Osteoblast (primary cell): ENCODE results near the gene CDK5RAP2. TPM values are rescaled to one million over a fixed set of nuclear protein-coding genes. Genes with fewer than 3 reads are reported as not detected.
A peak's percentile ranks its signal among the peaks of the same experiment; 100 is the strongest.

Experiments
- DNase-seq: peaks from one replicate; pipeline ENCODE4 v3.0.0; 2011; ENCODE audit warnings: low spot score, mixed read lengths; ENCODE audit not compliant: insufficient read length; ENCODE audit errors: missing footprints
- H2AFZ ChIP-seq: 2 replicates; pipeline ENCODE4 v1.6.0; 2011; ENCODE audit warnings: mild to moderate bottlenecking, low read length
- H3K27ac ChIP-seq: 2 replicates; pipeline ENCODE4 v1.5.1; 2011; ENCODE audit warnings: mild to moderate bottlenecking, low read depth, low read length, moderate library complexity
- H3K27me3 ChIP-seq: 2 replicates; pipeline ENCODE4 v1.6.0; 2012; ENCODE audit warnings: mild to moderate bottlenecking, control low read depth, inconsistent platforms, low read length, moderate library complexity; ENCODE audit not compliant: insufficient read depth
- H3K36me3 ChIP-seq: 2 replicates; pipeline ENCODE4 v1.5.1; 2011; ENCODE audit warnings: mild to moderate bottlenecking, low read length, control low read depth, moderate library complexity; ENCODE audit not compliant: insufficient read depth
- H3K4me1 ChIP-seq: 2 replicates; pipeline ENCODE4 v1.5.1; 2011; ENCODE audit warnings: mild to moderate bottlenecking, low read length, control low read depth, moderate library complexity; ENCODE audit not compliant: insufficient read depth
- H3K4me2 ChIP-seq: 2 replicates; pipeline ENCODE4 v1.6.0; 2011; ENCODE audit warnings: mild to moderate bottlenecking, low read length; ENCODE audit not compliant: insufficient read depth
- H3K4me3 ChIP-seq: fragments of 200-600 bp; sonication (generic); 3 replicates; pipeline ENCODE4 v1.5.1; 2012; ENCODE audit warnings: mild to moderate bottlenecking, low read length, inconsistent platforms; ENCODE audit not compliant: insufficient read depth
- H3K79me2 ChIP-seq: 2 replicates; pipeline ENCODE4 v1.6.0; 2012; ENCODE audit warnings: mild to moderate bottlenecking, low read length, control low read depth, inconsistent platforms; ENCODE audit not compliant: insufficient read depth
- H3K9me3 ChIP-seq: 2 replicates; pipeline ENCODE4 v1.5.1; 2011; ENCODE audit warnings: low read depth, low read length, control low read depth
- H4K20me1 ChIP-seq: 2 replicates; pipeline ENCODE4 v1.6.0; 2012; ENCODE audit warnings: mild to moderate bottlenecking, low read length, control low read depth; ENCODE audit not compliant: insufficient read depth
- CTCF ChIP-seq: IDR thresholded peaks from 2 replicates; pipeline ENCODE4 v1.5.1; 2011; ENCODE audit warnings: mild to moderate bottlenecking, low read depth, low read length, moderate library complexity; ENCODE audit errors: extremely low read depth
- total RNA-seq: library from RNA; depleted of rRNA; stranded (reverse); fragments of >200 nt; gene quantifications from 2 replicates; pipeline ENCODE4 v1.2.3, GENCODE V29; 2012

Gene CDK5RAP2
- total RNA-seq, 1 donor: 59.7 TPM

- Histone ChIP-seq H3K4me3 (no peak overlapping the region), H4K20me1 (no peaks in the 10 kb centered on the region), H2AFZ (no peak overlapping the region), H3K36me3 (peaks cover 43% of the 10 kb centered on the region), H3K4me2 (peak overlapping the region; percentile 42), H3K27me3 (no peaks in the 10 kb centered on the region), H3K79me2 (peaks cover 23% of the 10 kb centered on the region), H3K4me1 (peaks cover 31% of the 10 kb centered on the region), H3K9me3 (no peaks in the 10 kb centered on the region), H3K27ac (peak overlapping the region; percentile 75)
- no peak for TF ChIP-seq CTCF
- no peak for DNase-seq
These were observed 144.9 kb downstream of the CDK5RAP2 start for GRCh38 chr9:120435091-120435490.

GRCh38 chr9:120434532-120434931 is 145.4 kb downstream of the CDK5RAP2 start:
- H2AFZ ChIP-seq: peak overlapping the region; percentile 36
- H3K9me3 ChIP-seq: no peaks in the 10 kb centered on the region
- no peaks in the 10 kb centered on the region for H3K27me3 ChIP-seq
- no peak for TF ChIP-seq CTCF
- DNase-seq: no peak
- H3K27ac ChIP-seq: peak overlapping the region; percentile 75
- no peaks in the 10 kb centered on the region for H4K20me1 ChIP-seq
- peaks cover 31% of the 10 kb centered on the region for H3K4me1 ChIP-seq
- peaks cover 23% of the 10 kb centered on the region for H3K79me2 ChIP-seq
- no peak overlapping the region for H3K4me3 ChIP-seq
- peaks cover 41% of the 10 kb centered on the region for H3K36me3 ChIP-seq
- H3K4me2 ChIP-seq: peak overlapping the region; percentile 42

GRCh38 chr9:120433701-120434100 is 146.3 kb downstream of the CDK5RAP2 start:
- no peaks in the 10 kb centered on the region for H3K9me3 ChIP-seq
- H3K36me3 ChIP-seq: peaks cover 33% of the 10 kb centered on the region
- no peak overlapping the region for H3K4me2 ChIP-seq
- TF ChIP-seq CTCF: no peak
- no peak for DNase-seq
- H3K27me3 ChIP-seq: no peaks in the 10 kb centered on the region
- H3K79me2 ChIP-seq: peaks cover 23% of the 10 kb centered on the region
- H2AFZ ChIP-seq: no peak overlapping the region
- peaks cover 31% of the 10 kb centered on the region for H3K4me1 ChIP-seq
- H4K20me1 ChIP-seq: no peaks in the 10 kb centered on the region
- peak overlapping the region; percentile 75 for H3K27ac ChIP-seq
- H3K4me3 ChIP-seq: no peak overlapping the region

GRCh38 chr9:120432600-120432999 is 147.4 kb downstream of the CDK5RAP2 start:
- peaks cover 23% of the 10 kb centered on the region for H3K79me2 ChIP-seq
- H3K9me3 ChIP-seq: no peaks in the 10 kb centered on the region
- H3K27ac ChIP-seq: no peak overlapping the region
- H2AFZ ChIP-seq: no peak overlapping the region
- peaks cover 26% of the 10 kb centered on the region for H3K4me1 ChIP-seq
- no peak overlapping the region for H3K4me3 ChIP-seq
- DNase-seq: no peak
- no peak for TF ChIP-seq CTCF
- H4K20me1 ChIP-seq: no peaks in the 10 kb centered on the region
- no peak overlapping the region for H3K4me2 ChIP-seq
- H3K27me3 ChIP-seq: no peaks in the 10 kb centered on the region
- peaks cover 22% of the 10 kb centered on the region for H3K36me3 ChIP-seq
